Tibial artery (tissue), 4 donors: ENCODE measurements around the gene SNTG2.

Source experiments
- DNase-seq, 2 donors: peaks; one replicate each; pipeline ENCODE4 v3.0.0-alpha.2; 2019
- H3K27ac ChIP-seq, 2 donors: fragments of 200-600 bp; sonication (generic) in 1 of 2; 1 replicate in 1 of 2; 2 replicates in 1 of 2; pipeline ENCODE4 v1.5.1; 2018 to 2019; ENCODE audit warnings: mild to moderate bottlenecking in 1 of 2
- H3K27me3 ChIP-seq, 2 donors: fragments of 200-600 bp; sonication (generic) in 1 of 2; one replicate each; pipeline versions ENCODE4 v1.5.1 to v1.6.0; 2016 to 2019
- H3K36me3 ChIP-seq, 3 donors: fragments of 200-600 bp; sonication (generic) in 2 of 3; one replicate each; pipeline ENCODE4 v1.5.1; 2016 to 2019; ENCODE audit warnings: mild to moderate bottlenecking in 2 of 3
- H3K4me1 ChIP-seq, 4 donors: fragments of 200-600 bp; sonication (generic) in 2 of 4; 1 replicate in 3 of 4; 2 replicates in 1 of 4; pipeline ENCODE4 v1.5.1; 2016 to 2019
- H3K4me3 ChIP-seq, 2 donors: fragments of 200-600 bp; sonication (generic) in 1 of 2; 1 replicate in 1 of 2; 2 replicates in 1 of 2; pipeline ENCODE4 v1.5.1; 2018 to 2019; ENCODE audit warnings: mild to moderate bottlenecking in 2 of 2
- H3K9me3 ChIP-seq, 3 donors: fragments of 200-600 bp; sonication (generic) in 1 of 3; one replicate each; pipeline ENCODE4 v1.5.1; 2016 to 2019
- CTCF ChIP-seq, 2 experiments: fragments of 200-600 bp in 1 of 2; fragments of 450-650 bp in 1 of 2; IDR thresholded peaks; one replicate each; pipeline ENCODE4 v1.5.1; 2017 to 2019; ENCODE audit warnings: antibody characterized with exemption in 2 of 2, mild to moderate bottlenecking in 1 of 2, moderate library complexity in 1 of 2
- intact Hi-C: fragments of 100-400 bp; cut with DNase I; formaldehyde crosslinking; loops from one replicate; pipeline ENCODE4 v1.15.0; 2023; ENCODE audit warnings: low total_unique reads

The SNTG2 gene

GRCh38 chr2:1310866-1311265 lies 360.2 kb downstream of the SNTG2 start:
- Histone ChIP-seq H3K36me3 (no peaks in the 10 kb centered on the region), H3K27me3 (peaks cover 0 to 2% of the 10 kb centered on the region in 2 donors), H3K27ac (no peak overlapping the region), H3K4me3 (no peak overlapping the region), H3K4me1 (no peaks in the 10 kb centered on the region), H3K9me3 (no peaks in the 10 kb centered on the region)
- intact Hi-C loops: no loop called here
- DNase-seq: no peak
- no peak for TF ChIP-seq CTCF (IDR thresholded peaks at IDR 0.05)

GRCh38 chr2:1313240-1313924 lies 362.7 kb downstream of the SNTG2 start:
- TF ChIP-seq CTCF (IDR thresholded peaks at IDR 0.05): no peak

GRCh38 chr2:1314254-1314653 lies 363.6 kb downstream of the SNTG2 start:
- no peak overlapping the region for H3K4me3 ChIP-seq
- no peak for DNase-seq
- H3K4me1 ChIP-seq: no peaks in the 10 kb centered on the region
- intact Hi-C loops: no loop called here
- H3K9me3 ChIP-seq: no peaks in the 10 kb centered on the region
- H3K36me3 ChIP-seq: no peaks in the 10 kb centered on the region
- H3K27ac ChIP-seq: no peak overlapping the region
- TF ChIP-seq CTCF (IDR thresholded peaks at IDR 0.05): no peak
- peaks cover 0 to 7% of the 10 kb centered on the region in 2 donors for H3K27me3 ChIP-seq

More at GRCh38 chr2:1313240-1313924, 362.7 kb downstream of the SNTG2 start:
- H3K27ac ChIP-seq: no peak overlapping the region
- intact Hi-C loops: no loop called here
- no peaks in the 10 kb centered on the region for H3K9me3 ChIP-seq
- no peak for DNase-seq
- no peak overlapping the region for H3K4me3 ChIP-seq
- H3K27me3 ChIP-seq: peaks cover 0 to 3% of the 10 kb centered on the region in 2 donors
- H3K4me1 ChIP-seq: no peaks in the 10 kb centered on the region
- H3K36me3 ChIP-seq: no peaks in the 10 kb centered on the region

- TF ChIP-seq CTCF (IDR thresholded peaks at IDR 0.05): no peak
- DNase-seq: no peak
- intact Hi-C loops: no loop called here
- Histone ChIP-seq H3K36me3 (no peaks in the 10 kb centered on the region), H3K4me3 (no peak overlapping the region), H3K27ac (no peak overlapping the region), H3K9me3 (no peaks in the 10 kb centered on the region), H3K27me3 (peaks cover 0 to 7% of the 10 kb centered on the region in 2 donors), H3K4me1 (no peaks in the 10 kb centered on the region)
Measured at GRCh38 chr2:1318366-1319009, 367.8 kb downstream of the SNTG2 start.

- DNase-seq: no peak
- H3K9me3 ChIP-seq: no peaks in the 10 kb centered on the region
- no peak for TF ChIP-seq CTCF (IDR thresholded peaks at IDR 0.05)
- H3K36me3 ChIP-seq: no peaks in the 10 kb centered on the region
- H3K27me3 ChIP-seq: peaks cover 0 to 7% of the 10 kb centered on the region in 2 donors
- H3K4me3 ChIP-seq: no peak overlapping the region
- no peaks in the 10 kb centered on the region for H3K4me1 ChIP-seq
- H3K27ac ChIP-seq: no peak overlapping the region
- intact Hi-C loops: no loop called here
Measured at GRCh38 chr2:1319393-1319792, 368.7 kb downstream of the SNTG2 start.
